NCI-H226 (cell line): Measurements from ENCODE around the gene ART4.
A peak's percentile ranks its signal among the peaks of the same experiment; 100 is the strongest.

Source experiments
- DNase-seq: peaks from one replicate; pipeline ENCODE4 v3.0.0-alpha.2; 2015

The ART4 gene

GRCh38 chr12:14850929-14851663 is 7.8 kb upstream of the ART4 start:
- no peak for DNase-seq

GRCh38 chr12:14849661-14850060 is 6.3 kb upstream of the ART4 start:
- DNase-seq = no peak

- no peak for DNase-seq
Measured at GRCh38 chr12:14846876-14847580, 3.7 kb upstream of the ART4 start.

GRCh38 chr12:14846042-14846587 is 2.8 kb upstream of the ART4 start:
- no peak for DNase-seq

GRCh38 chr12:14845350-14845750 is 2.0 kb upstream of the ART4 start:
- DNase-seq = peak; percentile 48

- no peak for DNase-seq
Measured at GRCh38 chr12:14844401-14844800, 1.1 kb upstream of the ART4 start.

- no peak for DNase-seq
Measured at GRCh38 chr12:14842315-14842714, 1.0 kb downstream of the ART4 start.

- DNase-seq = no peak
Measured at GRCh38 chr12:14841761-14842160, 1.6 kb downstream of the ART4 start.

- no peak for DNase-seq
Measured at GRCh38 chr12:14840616-14841015, 2.7 kb downstream of the ART4 start.

- no peak for DNase-seq
Measured at GRCh38 chr12:14839262-14839661, 4.1 kb downstream of the ART4 start.

- peak; percentile 87 for DNase-seq
Measured at GRCh38 chr12:14836336-14837210, 6.8 kb downstream of the ART4 start.

- DNase-seq = no peak
Measured at GRCh38 chr12:14834509-14834908, 8.8 kb downstream of the ART4 start.

GRCh38 chr12:14833952-14834351 is 9.4 kb downstream of the ART4 start:
- DNase-seq = no peak

- DNase-seq = no peak
Measured at GRCh38 chr12:14833336-14833735, 10.0 kb downstream of the ART4 start.

GRCh38 chr12:14828892-14829291 is 14.4 kb downstream of the ART4 start:
- DNase-seq = peak; percentile 47

GRCh38 chr12:14827043-14827442 is 16.3 kb downstream of the ART4 start:
- no peak for DNase-seq

- no peak for DNase-seq
Measured at GRCh38 chr12:14826491-14826890, 16.8 kb downstream of the ART4 start.

- no peak for DNase-seq
Measured at GRCh38 chr12:14825256-14825655, 18.1 kb downstream of the ART4 start.

- no peak for DNase-seq
Measured at GRCh38 chr12:14824012-14824634, 19.2 kb downstream of the ART4 start.

GRCh38 chr12:14814014-14814413 is 29.3 kb downstream of the ART4 start, which contains the start of gene SMCO3:
Gene SMCO3, minus strand, starts transcription at chr12:14814182. Its CDS starts 7,502 bp downstream, at chr12:14806680.
- DNase-seq = no peak

- DNase-seq = no peak
Measured at GRCh38 chr12:14811486-14811885, 31.8 kb downstream of the ART4 start.

- DNase-seq = peak; percentile 49
Measured at GRCh38 chr12:14810953-14811483, 32.3 kb downstream of the ART4 start.
